ENCODE measurements around the gene LINC00237.

LINC00237 gene

GRCh38 chr20:21101453-21101931 lies 4.7 kb downstream of the LINC00237 start:
- no peak for DNase-seq (ENCODE audit: low read depth)
- peak overlapping the region; percentile 31 for H3K4me3 ChIP-seq (ENCODE audit: low read depth, low read length)

DNA sequence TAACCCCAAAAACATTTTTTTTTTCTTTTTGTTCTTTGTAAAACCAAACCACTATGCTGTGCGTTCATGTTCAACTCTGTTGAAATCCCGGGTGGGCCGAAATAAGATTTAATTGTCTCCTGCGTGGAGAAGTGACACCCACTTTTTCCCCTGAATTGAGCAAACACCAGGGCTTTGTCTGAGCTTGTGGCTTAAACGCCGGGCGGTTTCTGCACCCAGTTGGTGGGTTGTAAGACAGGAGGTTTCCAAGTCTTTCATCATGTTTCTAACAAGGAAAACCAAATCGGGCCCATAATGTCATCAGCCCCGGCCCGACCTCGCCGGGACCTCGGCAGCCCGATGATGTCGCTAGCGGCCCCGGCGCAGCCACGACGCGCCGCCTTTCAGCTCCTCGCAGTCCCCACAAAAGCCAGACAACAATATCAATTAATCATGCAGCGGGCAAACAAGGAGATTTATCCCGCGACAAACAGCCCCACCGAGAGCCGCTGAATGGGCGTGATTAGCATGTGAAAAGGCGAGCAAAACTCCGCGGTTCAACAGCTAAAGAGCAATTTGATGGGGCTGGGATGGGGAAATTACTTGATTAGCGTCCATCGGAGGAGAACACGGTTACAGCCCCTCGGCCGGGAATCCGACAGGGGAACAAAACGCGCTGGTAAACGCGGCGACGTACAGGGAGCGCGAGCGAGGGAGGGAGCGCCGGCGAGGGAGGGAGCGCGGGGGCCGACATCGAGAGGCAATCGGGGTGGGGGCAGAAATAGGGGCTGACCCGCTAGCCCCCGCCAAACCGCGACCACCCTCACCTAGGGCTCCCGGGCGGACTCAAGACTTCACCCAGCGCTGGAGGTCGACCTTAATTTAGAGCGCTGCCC lies 5.3 kb downstream of the LINC00237 start:
- no peak for DNase-seq (ENCODE audit: low read depth)
- H3K4me3 ChIP-seq (ENCODE audit: low read depth, low read length), result peak overlapping the region; percentile 31

GRCh38 chr20:21099751-21100577 lies 6.2 kb downstream of the LINC00237 start:
- DNase-seq (ENCODE audit: low read depth), result no peak
- peak overlapping the region; percentile 31 for H3K4me3 ChIP-seq (ENCODE audit: low read depth, low read length)

- no peak for DNase-seq (ENCODE audit: low read depth)
- no peak overlapping the region for H3K4me3 ChIP-seq (ENCODE audit: low read depth, low read length)
Measured at GRCh38 chr20:21096321-21097043, 9.7 kb downstream of the LINC00237 start.

- H3K4me3 ChIP-seq (ENCODE audit: low read depth, low read length), result no peak overlapping the region
- DNase-seq (ENCODE audit: low read depth), result no peak
Measured at GRCh38 chr20:21092806-21093205, 13.4 kb downstream of the LINC00237 start.

DNA sequence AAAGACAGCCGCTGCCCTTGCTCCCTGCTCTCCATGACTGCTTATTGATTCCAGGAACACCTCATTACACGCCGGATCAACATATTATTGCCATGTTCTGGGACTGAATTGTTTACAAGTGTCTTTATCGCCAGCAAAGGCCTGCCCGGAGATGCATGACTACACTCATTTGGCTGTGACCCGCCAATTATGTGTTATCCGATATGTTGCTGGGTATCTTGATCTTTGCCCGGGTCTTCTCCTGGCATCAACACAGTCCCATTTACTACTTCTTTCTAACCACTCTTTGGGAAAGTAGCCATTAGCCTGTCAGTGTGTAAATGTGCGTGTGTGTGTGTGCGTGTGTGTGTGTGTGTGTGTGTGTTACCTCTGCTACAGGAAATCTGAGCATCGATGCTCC lies 15.4 kb downstream of the LINC00237 start:
- no peak for DNase-seq (ENCODE audit: low read depth)
- no peak overlapping the region for H3K4me3 ChIP-seq (ENCODE audit: low read depth, low read length)

- H3K4me3 ChIP-seq (ENCODE audit: low read depth, low read length), result no peak overlapping the region
- no peak for DNase-seq (ENCODE audit: low read depth)
Measured at GRCh38 chr20:21090111-21090618, 16.0 kb downstream of the LINC00237 start.

DNA sequence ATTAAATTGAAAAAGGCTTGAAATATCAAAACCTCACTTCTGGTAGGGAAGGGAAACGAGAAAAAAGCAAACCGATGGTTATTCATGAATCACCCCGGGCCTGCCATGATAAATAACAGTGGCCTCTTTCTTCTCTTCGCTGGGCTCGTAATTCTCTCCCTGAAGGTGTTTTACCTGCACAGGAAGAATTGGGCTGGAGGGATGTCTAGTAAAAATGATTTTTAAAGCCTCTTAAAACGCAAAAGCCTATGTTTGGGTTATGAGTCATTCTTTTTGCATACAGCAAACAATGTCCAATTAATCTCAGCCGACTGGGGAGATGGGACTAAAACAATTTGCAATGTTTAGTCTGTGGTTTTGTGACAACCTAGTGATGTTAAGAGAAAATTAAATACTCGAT lies 16.8 kb downstream of the LINC00237 start:
- no peak overlapping the region for H3K4me3 ChIP-seq (ENCODE audit: low read depth, low read length)
- DNase-seq (ENCODE audit: low read depth), result no peak

GRCh38 chr20:21087862-21088540 lies 18.2 kb downstream of the LINC00237 start:
- DNase-seq (ENCODE audit: low read depth), result no peak
- H3K4me3 ChIP-seq (ENCODE audit: low read depth, low read length), result no peak overlapping the region

DNA sequence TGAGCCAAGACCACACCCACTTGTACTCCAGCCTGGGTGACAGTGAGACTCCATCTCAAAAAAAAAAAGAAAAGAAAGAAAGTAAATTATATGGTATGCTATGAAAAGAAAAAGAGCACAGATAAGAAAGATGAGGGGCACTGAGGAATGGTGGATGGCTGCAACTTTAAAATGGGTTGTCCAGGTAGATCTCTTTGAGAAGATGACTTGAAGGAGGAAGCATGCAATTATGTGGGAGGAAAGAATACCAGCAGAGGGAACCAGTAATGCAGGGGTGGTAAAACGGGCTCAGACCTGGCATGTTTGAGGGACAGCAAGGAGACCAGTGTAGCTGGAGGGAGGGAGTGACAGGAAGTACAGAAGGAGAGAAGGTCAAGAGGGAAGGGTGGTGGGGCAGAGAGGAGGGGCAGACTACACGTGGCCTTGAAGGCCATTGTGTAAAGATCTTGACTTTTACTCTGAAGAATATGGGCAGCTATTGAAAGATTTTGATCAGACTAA lies 22.3 kb downstream of the LINC00237 start:
- DNase-seq (ENCODE audit: low read depth), result no peak
- no peak overlapping the region for H3K4me3 ChIP-seq (ENCODE audit: low read depth, low read length)

GRCh38 chr20:21082584-21082983 lies 23.6 kb downstream of the LINC00237 start:
- H3K4me3 ChIP-seq (ENCODE audit: low read depth, low read length), result no peak overlapping the region
- DNase-seq (ENCODE audit: low read depth), result no peak

- DNase-seq (ENCODE audit: low read depth), result no peak
- H3K4me3 ChIP-seq (ENCODE audit: low read depth, low read length), result no peak overlapping the region
Measured at GRCh38 chr20:21077809-21078345, 28.3 kb downstream of the LINC00237 start.

- H3K4me3 ChIP-seq (ENCODE audit: low read depth, low read length), result no peak overlapping the region
- DNase-seq (ENCODE audit: low read depth), result no peak
Measured at GRCh38 chr20:21076073-21076472, 30.1 kb downstream of the LINC00237 start.

DNA sequence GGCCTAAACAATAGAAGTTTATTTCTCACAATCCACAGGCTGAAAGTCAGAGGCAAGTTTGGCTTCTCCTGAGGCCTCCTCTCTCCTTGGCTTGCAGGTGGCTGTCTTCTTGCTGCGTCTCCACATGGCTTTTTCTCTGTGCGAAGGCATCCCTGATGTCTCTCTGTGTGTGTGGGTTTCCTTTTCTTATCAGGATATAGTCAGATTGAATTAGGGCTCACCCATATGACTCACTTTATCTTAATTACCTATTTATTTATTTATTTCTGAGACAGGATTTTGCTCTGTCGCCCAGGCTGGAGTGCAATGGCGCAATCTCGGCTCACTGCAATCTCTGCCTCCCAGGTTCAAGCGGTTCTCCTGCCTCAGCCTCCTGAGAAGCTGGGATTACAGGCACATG lies 30.7 kb downstream of the LINC00237 start:
- no peak for DNase-seq (ENCODE audit: low read depth)

DNA sequence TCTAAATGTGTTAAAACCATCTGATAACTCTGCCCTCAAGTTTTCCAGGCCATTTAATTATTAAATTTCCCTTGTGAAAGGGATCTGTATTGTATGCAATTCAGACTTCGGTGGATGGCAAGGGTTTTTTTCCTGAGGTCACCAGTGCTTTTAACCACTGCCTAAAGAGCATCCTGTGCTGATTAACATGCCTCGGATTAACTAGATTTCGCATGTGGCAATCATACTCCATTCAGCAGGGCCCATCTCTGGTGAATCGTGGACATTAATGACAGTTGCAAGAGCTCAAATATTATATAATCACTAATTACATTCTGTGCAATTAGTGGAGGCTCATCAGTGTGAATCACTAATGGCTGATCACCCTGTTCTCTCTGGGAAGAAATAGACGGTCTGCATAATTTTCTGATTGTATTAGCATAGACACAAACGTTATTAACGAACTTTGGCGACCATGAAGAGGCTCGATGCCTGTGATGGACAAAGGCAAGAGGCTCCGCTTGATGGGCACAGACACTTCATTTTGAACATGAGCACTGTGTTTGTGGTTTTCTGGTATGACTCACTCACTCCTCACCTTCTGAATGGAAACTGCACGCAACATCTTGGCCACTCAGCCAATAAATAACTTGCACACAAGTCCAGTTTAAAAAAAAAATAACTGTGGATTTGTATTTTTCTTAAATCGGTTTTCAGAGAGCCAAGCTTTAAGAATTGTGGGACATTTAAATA lies 31.4 kb downstream of the LINC00237 start:
- no peak overlapping the region for H3K4me3 ChIP-seq (ENCODE audit: low read depth, low read length)
- DNase-seq (ENCODE audit: low read depth), result no peak

More for the DNA sequence above, 30.7 kb downstream of the LINC00237 start:
- H3K4me3 ChIP-seq (ENCODE audit: low read depth, low read length), result no peak overlapping the region

DNA sequence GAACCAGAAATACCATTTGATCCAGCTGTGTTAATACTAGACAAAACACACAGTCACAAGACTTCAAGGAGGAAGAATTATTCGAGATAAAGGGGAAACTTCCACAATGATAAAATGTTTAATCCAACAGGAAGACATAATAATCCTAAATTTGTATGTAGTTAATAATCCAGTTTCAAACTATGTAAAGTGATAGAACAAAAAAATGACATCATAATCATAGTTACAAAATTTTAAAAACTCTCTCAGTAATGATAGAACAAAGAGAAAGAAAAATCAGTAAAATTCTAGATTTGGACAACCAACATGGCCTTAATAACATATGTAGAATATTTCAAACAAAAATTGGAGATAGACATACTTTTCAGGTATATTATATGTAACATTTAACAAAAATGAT lies 38.9 kb downstream of the LINC00237 start:
- DNase-seq (ENCODE audit: low read depth), result no peak
- H3K4me3 ChIP-seq (ENCODE audit: low read depth, low read length), result no peak overlapping the region

GRCh38 chr20:21064924-21065323 lies 41.2 kb downstream of the LINC00237 start:
- DNase-seq (ENCODE audit: low read depth), result no peak
- H3K4me3 ChIP-seq (ENCODE audit: low read depth, low read length), result no peak overlapping the region

- H3K4me3 ChIP-seq (ENCODE audit: low read depth, low read length), result no peak overlapping the region
- no peak for DNase-seq (ENCODE audit: low read depth)
Measured at GRCh38 chr20:21063276-21063675, 42.9 kb downstream of the LINC00237 start.

All from skeletal muscle cell (primary cell).